SW 1271 (cell line): ENCODE measurements around the gene RPL41.
"Not testable (repeated sequence)": the region's sequence is repeated elsewhere in the genome, so short reads cannot be mapped to it uniquely, and the experiment has no call there.

Experiments
- DNase-seq, 2 experiments: peaks; one replicate each; lab custom pipeline; 2025; lab: John Stamatoyannopoulos, UW

RPL41 gene

DNA sequence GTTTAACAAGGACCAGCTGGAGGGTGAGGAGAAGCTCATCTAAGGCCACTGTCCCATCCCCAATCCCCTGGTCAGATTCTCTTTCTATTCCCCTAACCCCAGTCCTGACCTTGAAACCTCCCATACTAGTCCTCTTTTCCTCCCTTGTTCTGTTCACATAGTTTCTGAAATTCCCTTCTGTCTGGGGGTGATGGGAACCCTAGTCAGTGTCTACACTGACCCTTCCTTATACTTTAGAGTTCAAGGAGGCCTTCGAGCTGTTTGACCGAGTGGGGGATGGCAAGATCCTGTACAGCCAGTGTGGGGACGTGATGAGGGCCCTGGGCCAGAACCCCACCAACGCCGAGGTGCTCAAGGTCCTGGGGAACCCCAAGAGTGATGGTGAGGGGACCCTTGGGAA, 38.4 kb downstream of the RPL41 start:
- DNase-seq, result no peak

DNA sequence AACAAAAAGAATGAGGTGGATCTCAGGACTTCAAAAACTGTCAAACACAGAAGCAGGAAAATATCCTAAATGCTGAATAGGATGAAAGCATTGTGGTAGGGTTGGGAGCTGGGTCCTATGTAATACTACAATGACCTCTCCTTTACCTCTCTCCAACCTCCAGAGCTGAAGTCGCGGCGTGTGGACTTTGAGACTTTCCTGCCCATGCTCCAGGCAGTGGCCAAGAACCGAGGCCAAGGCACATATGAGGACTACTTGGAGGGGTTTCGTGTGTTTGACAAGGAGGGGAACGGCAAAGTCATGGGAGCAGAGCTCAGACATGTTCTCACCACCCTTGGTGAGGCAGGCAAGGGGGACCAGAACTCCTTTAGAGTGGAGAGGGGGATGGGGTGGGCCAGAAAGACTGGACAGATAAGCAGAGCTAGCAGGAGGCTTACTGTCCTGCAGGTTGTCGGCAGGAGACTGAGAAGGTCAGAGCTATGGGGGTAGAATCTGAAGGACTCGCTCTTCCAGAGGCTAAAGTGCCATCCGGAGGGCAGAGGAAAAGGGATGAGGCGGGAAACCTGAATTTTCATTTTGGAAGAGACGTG, 38.9 kb downstream of the RPL41 start:
- no peak for DNase-seq

DNA sequence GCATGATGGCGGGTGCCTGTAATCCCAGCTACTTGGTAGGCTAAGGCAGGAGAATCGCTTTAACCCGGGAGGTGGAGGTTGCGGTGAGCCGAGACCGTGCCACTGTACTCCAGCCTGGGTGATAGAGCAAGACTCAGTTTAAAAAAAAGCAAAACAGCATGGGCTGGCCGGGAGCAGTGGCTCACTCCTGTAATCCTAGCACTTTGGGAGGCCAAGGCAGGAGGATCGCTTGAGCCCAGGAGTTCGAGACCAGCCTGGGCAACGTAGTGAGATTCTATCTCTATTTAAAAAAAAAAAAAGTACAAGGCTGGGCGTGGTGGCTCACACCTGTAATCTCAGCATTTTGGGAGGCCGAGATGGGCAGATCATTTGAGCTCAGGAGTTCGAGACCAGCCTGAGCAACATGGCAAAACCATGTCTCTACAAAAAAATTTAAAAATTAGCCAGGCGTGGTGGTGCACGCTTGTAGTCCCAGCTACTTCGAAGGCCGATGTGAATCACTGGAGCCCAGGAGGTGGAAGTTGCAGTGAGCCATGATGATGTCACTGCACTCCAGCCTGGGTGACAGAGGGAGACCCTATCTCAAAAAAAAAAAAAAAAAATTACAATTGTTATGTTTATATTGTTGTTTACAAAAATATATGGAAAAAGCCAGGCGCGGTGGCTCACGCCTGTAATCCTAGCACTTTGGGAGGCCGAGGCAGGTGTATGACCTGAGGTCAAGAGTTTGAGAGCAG, 40.2 kb downstream of the RPL41 start:
- not testable (repeated sequence) for DNase-seq

DNA sequence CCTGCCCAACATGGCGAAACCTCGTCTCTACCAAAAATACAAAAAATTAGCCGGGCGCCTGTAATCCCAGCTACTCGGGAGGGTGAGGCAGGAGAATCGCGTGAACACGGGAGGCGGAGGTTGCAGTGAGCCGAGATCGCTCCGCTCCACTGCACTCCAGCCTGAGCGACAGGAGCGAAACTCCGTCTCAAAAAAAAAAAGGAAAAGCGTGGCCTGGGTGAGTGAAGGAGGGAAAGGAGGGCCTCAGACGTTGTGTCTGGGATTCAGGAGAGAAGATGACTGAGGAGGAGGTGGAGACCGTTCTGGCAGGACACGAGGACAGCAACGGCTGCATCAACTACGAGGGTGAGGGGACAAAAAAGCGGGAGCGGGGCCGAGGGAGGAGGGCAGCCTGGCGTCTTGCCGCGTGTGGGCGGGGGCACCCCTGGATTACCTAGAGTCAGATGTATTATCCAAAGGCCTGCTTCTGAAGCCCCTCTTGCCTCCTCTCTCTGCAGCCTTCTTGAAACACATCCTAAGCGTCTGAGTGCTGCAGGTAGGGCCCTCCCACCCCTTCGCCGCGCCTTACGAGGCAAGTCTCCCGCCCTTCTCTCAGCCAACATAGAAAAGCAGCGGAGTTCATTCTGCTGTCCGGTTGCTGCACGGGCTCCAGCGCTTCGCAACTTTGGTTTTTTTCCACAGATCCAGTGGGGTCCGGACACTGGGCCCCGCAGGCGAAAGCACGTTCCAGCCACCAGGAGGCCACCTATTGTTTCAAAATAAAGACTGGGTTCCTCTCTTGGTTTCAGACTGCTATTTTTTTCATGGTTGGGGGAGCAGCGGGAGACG, 41.0 kb downstream of the RPL41 start:
- DNase-seq, result peak; percentile 86 to 93

DNA sequence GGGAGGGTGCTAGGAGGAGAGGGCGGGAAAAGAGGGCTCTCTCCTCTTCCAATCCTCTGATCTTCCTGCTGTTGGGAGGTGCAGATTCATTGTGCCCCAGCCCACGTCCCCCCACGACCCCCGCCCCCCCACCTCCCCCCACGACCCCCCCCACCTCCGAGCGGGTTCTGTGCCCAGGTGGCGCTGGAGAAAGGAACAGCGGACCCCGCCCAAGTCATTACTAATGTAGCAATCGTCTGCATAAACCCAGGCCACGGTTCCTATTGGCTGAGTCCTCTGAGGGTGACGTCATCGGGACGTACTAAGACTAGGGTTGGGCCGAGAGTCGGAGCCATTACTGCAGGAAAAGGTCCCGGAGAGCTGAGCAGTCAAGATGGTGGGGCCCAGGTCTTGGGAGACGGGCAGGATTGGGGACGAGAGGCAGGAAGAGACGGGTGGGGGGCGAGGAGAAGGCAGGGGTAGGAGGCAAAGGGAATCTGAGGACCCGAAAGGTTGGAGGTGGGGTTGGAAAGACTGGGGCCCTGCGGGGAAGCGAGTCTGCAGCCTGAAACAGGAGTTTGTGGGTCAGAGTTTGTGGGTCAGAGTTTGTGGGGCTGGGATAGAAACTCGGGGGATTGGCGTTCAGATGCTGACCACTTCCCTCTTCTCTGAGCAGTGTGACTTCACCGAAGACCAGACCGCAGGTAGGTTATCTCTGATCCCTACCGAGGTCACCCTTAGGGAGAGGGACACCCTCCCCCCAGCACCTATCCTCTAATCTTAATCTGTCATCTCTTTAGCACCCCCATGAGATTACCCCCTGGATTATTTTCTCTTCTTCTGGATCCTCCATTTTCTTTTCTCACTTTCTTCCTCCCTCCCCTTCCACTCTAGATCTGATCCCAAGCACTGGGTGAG, 41.8 kb downstream of the RPL41 start, which contains the start of gene MYL6:
Gene MYL6 (plus strand): TSS at position 331 of the 897 bp plus-strand sequence. CDS start 43 bp downstream, at position 374.
- DNase-seq, result peak; percentile 92 to 98

DNA sequence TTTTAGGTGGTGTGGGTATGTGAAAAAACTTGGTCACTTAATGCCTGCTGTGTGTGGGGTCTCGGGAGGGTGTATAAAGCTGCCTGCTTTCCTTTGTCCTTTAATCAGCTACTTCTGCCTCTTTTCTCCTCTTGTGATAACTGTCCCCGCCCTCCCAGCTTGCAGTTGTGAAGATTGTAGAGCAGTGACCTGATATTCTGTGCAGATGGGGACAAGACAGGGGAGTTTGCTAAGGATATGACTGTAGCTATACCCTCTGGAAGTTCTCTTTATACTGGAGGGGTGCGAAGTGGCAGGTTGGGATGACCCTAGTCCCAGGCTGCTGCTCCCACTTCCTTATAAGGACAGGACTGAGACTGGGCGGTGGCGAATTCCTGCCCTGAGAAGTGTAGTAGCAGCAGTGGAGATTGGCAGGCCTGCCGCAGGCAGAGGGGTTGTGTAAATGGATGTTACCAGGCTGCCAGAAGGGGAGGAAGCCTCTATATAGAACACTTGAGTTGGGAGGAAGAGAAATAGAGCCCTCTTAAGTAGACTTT, 42.6 kb downstream of the RPL41 start:
- DNase-seq, result peak in 1 of 2 experiments; percentile 55

DNA sequence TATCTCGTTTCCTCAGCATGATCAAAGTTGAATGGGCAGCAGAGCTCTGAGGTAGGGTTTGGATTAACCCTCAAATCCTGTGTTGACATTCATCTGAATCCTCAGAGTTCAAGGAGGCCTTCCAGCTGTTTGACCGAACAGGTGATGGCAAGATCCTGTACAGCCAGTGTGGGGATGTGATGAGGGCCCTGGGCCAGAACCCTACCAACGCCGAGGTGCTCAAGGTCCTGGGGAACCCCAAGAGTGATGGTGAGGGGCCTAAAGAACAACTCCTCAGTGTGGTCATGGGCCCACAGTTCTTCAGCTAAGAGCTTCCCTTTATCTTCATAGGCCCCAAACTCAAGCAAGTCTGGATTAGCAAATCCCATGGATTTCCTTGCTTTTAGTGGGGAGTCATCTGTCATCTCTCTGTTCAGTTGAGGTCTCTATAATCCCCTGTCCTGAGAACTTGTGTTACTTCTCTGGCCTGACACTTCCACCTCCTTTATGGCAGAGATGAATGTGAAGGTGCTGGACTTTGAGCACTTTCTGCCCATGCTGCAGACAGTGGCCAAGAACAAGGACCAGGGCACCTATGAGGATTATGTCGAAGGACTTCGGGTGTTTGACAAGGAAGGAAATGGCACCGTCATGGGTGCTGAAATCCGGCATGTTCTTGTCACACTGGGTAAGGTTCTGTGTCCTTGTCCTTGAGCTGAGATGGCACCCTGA, 43.2 kb downstream of the RPL41 start:
- no peak for DNase-seq

DNA sequence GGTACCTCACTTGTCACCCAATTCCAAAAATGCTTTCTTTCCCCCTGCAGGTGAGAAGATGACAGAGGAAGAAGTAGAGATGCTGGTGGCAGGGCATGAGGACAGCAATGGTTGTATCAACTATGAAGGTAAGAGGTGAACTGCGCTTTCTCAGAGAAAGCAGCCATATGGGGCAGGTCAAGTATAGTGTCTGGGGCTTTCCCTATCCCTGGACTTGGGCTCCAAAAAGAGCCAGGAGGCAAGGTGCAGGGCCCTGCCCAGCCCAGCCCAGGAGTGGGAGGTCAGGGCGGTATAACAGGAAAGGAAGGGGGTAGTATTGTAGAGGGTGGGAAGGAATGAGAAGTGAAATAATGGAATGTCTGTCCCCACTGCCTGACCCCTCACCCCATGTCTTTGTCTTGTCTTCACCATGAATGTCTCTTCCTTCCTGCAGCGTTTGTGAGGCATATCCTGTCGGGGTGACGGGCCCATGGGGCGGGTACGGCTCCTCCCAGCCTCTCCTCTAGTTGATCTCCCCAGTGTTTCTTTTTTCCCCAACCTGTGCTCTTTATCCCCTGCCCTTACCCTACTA, 43.8 kb downstream of the RPL41 start:
- DNase-seq, result peak in 1 of 2 experiments; percentile 36

DNA sequence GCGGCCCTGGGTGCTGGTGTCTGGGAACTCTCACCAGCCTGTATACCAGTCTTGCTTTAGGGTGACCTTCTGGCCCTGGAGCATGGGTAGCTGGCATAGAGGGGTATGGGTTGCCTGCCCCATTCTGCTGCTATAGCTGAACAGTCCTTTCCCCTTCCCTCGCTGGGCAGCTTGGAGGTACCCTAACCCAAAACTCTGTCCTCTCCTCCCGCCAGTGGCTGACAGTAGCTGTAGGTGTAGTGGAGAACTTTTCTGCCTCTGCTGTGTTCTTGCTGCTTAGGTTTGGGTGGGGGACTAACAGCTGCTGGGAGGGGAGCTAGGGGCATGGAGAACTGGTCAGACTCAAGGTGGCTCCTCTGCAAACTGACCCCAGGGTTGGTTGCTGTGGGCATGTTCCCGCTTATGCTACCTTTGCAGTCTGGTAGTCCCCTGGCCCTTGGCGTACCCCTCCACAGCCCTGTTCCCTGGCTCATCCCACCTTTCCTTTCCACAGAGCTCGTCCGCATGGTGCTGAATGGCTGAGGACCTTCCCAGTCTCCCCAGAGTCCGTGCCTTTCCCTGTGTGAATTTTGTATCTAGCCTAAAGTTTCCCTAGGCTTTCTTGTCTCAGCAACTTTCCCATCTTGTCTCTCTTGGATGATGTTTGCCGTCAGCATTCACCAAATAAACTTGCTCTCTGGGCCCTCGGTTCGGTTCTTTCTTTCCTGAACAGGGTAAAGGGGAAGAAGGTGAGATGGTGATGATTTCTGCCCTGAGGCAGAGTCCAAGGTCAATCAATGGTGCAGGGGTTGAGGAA, 44.7 kb downstream of the RPL41 start:
- DNase-seq, result no peak

DNA sequence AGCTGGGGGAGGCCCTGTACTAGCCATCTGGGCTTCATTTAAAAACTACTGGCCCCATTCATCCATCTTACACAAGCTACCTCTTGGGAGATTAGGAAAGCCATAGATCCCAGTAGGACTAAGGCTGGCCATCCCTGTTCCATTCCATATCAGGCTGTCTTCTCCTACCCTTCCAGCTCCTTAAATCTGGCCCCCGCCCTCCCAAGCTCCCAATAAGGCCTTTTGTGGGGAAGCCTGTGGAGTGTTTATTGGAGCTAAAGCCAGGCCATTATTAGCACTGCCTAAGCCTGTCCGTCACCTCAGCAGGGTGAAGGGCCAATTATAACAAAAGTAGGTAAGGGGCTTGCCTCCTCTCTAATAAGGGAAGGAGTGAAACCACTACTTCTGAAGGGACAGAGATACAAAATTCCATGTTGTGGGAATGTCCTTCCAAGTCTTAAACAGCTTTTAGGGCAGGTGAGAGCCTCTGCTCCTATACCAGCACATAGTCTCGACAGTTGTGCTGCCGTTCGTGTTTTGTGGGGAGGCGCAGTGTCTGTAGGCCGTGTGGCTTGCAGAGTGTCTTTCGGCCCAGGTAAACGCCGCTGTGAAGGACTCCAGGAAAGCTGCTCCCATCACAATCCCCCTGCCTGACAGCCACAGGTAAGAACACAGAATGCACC, 45.4 kb downstream of the RPL41 start:
- no peak for DNase-seq

DNA sequence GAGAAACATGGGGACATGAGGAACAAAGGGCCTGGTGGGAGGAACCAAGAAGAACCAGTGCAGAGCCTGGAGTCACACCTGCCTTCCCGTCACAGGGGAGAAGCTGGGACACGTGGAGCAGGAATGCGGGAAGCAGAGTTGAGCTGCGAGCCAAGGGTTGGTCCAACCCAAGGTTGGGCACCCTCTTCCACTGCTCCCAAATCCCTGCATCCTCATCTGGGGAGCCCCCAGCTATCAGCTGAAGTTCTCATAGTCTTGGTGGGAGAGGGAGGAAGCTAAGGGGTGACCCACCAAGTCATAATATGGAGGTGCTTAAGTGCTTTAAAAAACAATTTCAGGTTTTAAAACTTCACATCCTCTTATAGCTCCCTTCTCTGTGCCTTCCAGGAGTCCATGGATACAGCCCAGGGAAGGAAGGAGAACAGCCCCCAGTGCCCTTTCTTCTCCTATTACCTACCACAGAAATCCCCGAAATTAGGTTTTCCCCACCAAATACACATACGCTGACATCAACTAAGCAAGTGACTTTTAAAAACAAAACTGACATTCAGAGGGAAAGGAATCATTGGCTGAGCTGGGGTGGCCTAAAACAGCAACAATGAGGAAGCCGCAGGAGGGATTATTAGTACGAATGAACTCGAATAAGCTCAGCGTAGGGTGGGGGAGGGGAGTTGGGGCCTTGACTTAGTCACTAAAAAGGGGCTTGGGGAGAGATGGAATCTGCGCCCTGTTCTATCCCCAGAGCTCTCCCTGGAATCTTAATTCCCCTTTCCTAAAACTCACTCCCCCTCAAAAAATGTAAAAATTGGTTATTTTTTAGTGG, 46.2 kb downstream of the RPL41 start:
- no peak for DNase-seq

DNA sequence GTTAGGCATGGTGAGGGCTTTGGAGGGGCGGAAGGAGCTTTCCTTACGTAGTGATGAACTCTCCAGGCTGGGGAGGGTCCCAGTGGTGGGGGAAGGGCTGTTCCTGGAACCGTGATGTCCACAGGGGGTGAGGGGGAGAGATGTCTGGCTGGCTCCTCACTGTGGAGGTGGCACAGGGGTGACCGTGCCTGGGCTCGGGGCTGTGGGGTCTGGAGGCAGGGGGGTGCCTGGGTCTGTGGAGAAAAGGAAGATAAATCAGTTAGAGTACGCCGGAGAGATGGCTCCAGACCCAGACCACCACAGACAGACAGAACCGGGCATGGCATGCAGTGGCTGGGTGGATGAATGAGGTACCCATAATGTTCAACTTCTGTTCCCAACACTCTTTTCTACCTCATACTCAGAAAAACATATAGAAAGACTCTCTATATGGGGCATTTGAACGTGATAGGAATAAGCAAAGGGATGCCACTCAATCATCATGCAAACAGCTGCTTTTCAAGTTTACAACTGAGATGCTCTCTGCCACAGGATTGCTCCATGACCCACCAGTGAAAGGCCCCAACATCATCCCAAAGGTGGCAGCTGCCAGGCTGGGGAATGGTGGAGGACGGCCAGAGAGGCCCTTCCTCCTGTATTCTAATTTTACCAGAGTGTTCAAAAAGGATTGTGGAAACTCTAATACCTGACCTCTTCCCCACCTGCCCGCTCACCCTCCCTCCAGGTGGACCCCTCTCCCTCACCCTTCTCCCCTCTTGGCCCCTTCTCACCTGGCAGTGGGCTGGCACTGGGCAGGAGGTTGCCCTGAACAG, 47.3 kb downstream of the RPL41 start:
- no peak for DNase-seq

DNA sequence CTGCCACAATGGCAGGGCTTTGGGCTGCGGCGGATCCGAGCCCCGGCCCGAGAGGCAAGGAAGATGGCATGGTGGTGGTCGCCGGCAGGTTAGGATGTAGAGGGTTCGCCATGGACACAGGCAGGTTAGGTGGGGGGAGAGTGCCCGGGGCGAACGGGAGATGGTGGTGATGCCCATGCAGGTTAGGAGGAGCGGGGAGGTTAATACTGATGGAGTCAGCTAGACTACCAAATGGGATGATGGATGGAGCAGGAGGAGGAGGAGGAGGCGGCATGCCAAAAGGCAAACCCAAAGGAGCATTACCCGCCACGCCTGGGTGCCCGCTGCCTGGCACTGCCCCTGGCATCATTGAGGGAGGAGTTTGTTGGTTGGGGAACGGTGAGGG, 47.9 kb downstream of the RPL41 start:
- DNase-seq, result no peak

DNA sequence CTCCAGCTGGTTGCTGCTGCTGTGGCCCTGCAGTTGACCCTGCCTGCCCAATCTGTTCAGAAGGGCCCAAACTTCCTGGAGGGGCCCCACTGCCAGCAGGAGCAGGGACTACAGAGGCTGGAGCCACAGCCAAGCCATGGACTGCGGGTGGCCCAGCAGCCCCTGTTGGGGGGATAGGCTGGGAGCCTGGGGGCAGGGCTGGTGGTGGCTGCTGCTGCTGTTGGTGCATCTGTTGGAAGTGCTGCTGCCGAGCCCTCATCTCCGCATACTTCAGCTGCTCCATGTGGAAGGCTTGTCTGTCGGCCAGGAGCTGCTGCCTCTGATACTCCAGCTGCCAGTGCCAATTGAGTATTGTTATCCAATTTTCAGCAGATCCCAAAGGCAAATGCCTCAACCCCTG, 48.9 kb downstream of the RPL41 start:
- no peak for DNase-seq
